Stimulated activated CD8-positive, alpha-beta memory T cell treated with anti-CD3 and anti-CD28 coated beads, Interleukin-12 subunit alpha, Interleukin-12 subunit beta, amount 100 ng/mL, for 24 hours (primary cell): ENCODE results near the gene NEMP1.
A peak's percentile ranks its signal among the peaks of the same experiment; 100 is the strongest.
"Not testable (repeated sequence)": the region's sequence is repeated elsewhere in the genome, so short reads cannot be mapped to it uniquely, and the experiment has no call there.

Experiments
- DNase-seq: peaks from one replicate; pipeline ENCODE4 v3.0.0-alpha.2; 2020; ENCODE audit errors: extremely low read depth

Gene NEMP1, protein sequence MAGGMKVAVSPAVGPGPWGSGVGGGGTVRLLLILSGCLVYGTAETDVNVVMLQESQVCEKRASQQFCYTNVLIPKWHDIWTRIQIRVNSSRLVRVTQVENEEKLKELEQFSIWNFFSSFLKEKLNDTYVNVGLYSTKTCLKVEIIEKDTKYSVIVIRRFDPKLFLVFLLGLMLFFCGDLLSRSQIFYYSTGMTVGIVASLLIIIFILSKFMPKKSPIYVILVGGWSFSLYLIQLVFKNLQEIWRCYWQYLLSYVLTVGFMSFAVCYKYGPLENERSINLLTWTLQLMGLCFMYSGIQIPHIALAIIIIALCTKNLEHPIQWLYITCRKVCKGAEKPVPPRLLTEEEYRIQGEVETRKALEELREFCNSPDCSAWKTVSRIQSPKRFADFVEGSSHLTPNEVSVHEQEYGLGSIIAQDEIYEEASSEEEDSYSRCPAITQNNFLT

GRCh38 chr12:57078519-57079404 lies at the start of gene NEMP1:
Gene NEMP1 (minus strand): TSS chr12:57078791. CDS start chr12:57078745, 46 bp downstream.
- peak; percentile 86 for DNase-seq

- DNase-seq, result peak; percentile 47
Observed at GRCh38 chr12:57127726-57128518, 49.3 kb upstream of the NEMP1 start, which contains the start of gene LRP1. Gene LRP1 (plus strand): TSS chr12:57128483. CDS start chr12:57128965, 482 bp downstream.

DNA sequence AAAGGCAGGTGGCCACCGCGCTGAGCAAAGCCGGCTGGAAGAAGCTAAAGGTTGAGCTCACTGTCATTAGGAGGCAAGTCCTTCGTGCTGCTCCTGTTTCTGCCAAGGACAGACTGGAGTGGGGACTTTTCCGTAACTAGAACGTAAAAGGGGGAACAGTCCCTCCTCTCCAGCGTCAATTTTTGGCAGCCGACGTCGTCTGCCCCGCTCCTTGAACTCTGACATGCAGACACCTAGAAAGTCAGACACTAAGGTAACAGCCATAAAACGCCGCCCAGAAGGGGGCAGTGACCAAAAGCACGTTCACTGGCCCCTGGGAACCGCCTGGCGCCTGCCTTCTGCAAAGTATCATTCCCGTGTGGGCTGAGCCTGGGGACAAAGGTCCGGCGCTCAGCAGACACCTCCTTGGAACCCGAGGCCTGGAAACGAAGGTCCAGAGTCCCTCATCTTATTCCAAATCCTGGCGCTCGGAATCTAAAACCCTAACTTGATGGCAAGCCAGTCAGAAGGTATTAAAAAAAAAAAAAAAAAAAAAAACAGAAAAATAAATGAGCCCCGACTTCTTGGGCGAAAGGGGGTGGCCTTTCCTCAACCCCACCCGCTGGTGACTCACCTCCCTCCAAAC lies 48.6 kb upstream of the NEMP1 start:
- no peak for DNase-seq

GRCh38 chr12:57126561-57126960 lies 48.0 kb upstream of the NEMP1 start:
- DNase-seq, result no peak

DNA sequence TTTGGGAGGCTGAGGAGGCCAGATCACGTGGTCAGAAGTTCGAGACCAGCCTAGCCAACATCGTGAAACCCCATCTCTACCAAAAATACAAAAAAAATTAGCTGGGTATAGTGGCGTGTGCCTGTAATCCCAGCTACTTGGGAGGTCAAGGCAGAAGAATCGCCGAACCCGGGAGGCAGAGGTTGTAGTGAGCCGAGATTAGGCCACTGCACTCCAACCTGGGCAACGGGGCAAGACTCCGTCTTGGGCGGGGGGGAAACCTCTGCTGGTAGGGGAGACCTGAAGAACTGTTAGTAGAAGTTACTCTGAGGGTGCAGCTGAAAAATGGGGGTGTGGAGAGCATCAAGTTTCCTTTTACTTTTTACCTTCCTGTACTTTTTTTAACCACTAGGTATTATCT lies 47.5 kb upstream of the NEMP1 start:
- DNase-seq, result no peak

- no peak for DNase-seq
Observed at GRCh38 chr12:57124261-57124877, 45.8 kb upstream of the NEMP1 start.

GRCh38 chr12:57123813-57124212 lies 45.2 kb upstream of the NEMP1 start:
- no peak for DNase-seq

DNA sequence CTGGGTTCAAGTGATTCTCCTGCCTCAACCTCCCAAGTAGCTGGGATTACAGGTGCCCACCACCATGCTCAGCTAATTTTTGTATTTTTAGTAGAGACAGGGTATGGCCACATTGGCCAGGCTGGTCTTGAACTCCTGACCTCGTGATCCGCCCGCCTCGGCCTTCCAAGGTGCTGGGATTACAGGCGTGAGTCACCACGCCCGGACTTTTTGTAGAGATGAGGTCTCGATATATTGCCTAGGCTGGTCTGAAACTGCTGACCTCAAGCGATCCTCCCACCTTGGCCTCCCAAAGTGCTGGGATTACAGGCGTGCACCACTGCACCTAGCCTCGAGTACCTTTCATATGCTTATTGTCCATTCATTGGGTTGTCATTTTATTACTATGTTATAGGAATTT lies 42.1 kb upstream of the NEMP1 start:
- not testable (repeated sequence) for DNase-seq

DNA sequence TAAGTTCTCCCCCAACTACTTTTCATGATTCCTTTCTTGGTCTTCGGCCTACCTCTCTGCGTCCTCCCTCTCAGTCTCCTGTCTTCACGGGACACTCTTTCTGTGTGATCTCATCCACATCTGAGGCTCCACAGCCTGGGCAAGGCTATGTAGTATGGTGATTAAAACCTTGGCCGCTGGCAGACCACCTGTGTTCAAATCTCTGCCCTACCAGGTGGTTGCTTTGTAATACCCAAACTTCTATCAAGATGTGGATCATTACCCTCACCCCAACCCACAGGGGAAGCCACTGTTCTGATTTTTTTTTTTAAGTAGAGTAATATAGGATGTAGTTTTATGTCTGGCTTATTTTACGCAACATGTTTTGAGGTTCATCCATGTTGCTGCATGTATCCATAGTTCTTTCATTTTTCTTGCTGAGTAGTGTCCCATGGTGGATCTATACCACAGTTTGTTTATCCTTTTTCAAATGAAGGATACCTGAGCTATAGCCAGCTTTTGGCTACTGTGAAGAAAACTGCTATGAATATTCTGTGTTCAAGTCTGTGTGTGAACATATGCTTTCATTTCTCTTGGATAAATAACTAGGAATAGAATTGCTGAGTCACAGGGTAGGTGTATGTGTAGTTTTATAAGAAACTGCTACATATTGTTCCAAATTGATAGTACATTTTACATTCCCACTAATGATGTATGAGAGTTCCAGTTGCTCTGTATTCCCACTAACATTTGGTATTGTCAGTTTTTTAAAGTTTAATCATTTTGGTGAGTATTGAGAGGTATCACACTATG lies 40.9 kb upstream of the NEMP1 start:
- no peak for DNase-seq

DNA sequence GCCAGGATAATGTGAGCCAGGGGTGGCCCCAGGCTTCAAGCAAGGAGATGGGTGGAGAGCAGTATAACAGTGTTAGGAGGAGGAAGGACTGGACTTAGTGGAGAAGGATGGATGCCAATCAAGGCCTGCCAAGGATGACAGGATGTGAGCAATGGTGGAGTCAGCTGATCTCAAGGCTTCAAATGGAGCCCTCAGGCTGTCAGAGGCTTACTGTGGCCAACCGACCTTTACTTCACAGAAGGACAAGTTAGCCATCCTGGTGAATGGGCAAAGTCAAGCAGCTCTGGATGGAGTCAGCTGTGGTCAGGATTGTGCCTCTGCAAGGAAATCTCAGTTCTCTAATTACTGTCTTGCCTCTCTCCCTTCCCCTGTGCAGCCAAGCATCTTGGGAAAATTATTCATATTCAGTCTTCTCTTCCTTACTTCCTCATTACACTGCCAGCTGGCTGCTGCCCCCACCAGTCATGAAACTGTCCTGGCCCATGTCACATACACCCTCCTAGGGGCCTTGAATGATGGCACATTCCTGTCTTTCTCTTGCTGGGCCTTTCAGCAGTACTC lies 40.2 kb upstream of the NEMP1 start:
- no peak for DNase-seq

GRCh38 chr12:57116580-57117281 lies 38.1 kb upstream of the NEMP1 start:
- DNase-seq, result no peak

- no peak for DNase-seq
Observed at GRCh38 chr12:57112492-57113294, 34.1 kb upstream of the NEMP1 start.

GRCh38 chr12:57111031-57111734 lies 32.6 kb upstream of the NEMP1 start, which contains the start of gene STAT6:
Gene STAT6 (minus strand): TSS chr12:57111362. CDS start chr12:57108278, 3,084 bp downstream.
- peak; percentile 61 for DNase-seq

- DNase-seq, result peak; percentile 47
Observed at GRCh38 chr12:57110104-57111030, 31.8 kb upstream of the NEMP1 start.

- no peak for DNase-seq
Observed at GRCh38 chr12:57109207-57110103, 30.9 kb upstream of the NEMP1 start.
